CD4-positive, alpha-beta T cell treated with Interleukin-17A for 4 hours (primary cell): ENCODE measurements around the gene ERMN.
A peak's percentile ranks its signal among the peaks of the same experiment; 100 is the strongest.
"Not testable (repeated sequence)": the region's sequence is repeated elsewhere in the genome, so short reads cannot be mapped to it uniquely, and the experiment has no call there.

Experiments
- DNase-seq: peaks from one replicate; pipeline ENCODE4 v3.0.0-alpha.2; 2020; ENCODE audit warnings: mixed read lengths

ERMN gene, protein sequence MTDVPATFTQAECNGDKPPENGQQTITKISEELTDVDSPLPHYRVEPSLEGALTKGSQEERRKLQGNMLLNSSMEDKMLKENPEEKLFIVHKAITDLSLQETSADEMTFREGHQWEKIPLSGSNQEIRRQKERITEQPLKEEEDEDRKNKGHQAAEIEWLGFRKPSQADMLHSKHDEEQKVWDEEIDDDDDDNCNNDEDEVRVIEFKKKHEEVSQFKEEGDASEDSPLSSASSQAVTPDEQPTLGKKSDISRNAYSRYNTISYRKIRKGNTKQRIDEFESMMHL

GRCh38 chr2:157325786-157326185, at the start of gene ERMN:
Gene ERMN, minus strand, starts transcription at chr2:157325824. Its CDS starts 182 bp downstream, at chr2:157325642.
- DNase-seq = no peak

DNA sequence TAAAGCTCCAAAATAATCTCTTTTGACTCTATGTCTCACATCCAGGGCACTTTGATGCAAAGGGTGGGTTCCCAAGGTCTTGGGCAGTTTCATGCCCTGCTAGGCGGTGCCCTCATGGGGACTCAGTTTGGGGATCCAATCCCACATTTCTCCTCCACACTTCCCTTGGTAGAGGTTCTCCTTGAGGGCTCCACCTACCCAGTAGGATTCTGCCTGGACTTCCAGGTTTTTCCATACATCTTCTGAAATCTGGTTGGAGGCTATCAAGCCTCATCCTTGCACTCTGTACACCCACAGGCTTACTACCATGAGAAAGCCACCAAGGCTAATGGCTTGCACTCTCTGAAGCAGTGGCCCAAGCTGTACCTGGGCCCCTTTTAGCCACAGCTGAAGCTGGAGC, 49.8 kb upstream of the ERMN start:
- DNase-seq = no peak

- not testable (repeated sequence) for DNase-seq
These were observed 42.9 kb upstream of the ERMN start for GRCh38 chr2:157368508-157368907.

DNA sequence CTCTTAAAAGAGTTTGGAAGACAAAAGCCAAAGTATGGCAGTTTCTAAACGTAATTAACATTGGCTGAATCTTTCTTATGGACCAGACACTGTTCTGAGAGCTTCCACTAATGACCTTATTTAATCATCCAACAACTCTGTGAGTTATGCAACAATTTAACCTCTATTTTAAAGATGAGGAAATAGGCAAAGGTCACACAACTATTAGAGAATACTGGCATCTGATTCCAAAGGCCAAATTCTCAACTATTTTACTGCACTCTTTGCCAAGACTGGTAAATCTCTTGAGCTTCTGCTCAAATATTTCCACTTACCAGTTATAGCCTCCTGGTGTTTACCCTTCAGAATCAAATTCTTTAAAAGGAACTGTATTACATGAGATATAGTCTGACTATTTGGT, 42.1 kb upstream of the ERMN start:
- no peak for DNase-seq

GRCh38 chr2:157364257-157364974, 38.8 kb upstream of the ERMN start:
- DNase-seq = no peak

- no peak for DNase-seq
These were observed 38.0 kb upstream of the ERMN start for GRCh38 chr2:157363612-157364101.

- DNase-seq = no peak
These were observed 37.0 kb upstream of the ERMN start for GRCh38 chr2:157362627-157363026.

DNA sequence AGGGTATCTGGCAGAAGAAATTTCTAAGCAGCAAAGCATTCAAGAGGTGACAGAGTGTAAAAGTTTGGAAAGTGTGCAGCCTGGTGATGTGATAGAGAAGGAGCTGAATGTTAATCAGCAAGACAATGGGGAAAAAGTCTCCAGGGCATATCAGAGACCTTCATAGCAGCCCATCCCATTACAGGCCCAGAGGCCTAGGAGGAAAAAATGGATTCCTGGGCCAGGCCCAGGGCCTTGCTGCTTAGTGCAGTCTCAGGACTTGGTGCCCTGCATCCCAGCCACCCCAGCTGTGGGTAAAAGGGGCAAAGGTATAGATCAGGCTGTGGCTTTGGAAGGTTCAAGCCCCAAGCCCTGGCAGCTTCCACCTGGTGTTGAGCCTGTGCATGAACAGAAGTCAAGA, 35.9 kb upstream of the ERMN start:
- no peak for DNase-seq

DNA sequence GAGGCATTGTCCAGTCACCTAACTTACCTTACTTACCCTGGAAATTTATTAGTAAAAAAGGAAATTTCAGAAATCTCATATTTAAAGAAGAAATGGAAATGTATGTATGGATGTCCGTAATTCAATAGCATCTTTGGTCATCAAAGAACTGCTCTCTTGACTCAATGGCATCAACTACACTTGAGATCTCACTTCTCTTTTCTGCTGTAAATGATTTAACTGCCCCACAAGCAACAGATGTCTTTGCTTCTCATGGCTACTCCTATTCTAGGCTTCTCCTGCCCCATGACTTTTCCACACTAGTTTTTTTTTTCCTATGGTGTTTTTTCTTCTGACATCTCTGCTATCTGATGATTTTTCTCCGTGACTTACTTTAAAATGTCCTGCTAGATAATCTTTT, 34.0 kb upstream of the ERMN start:
- no peak for DNase-seq

DNA sequence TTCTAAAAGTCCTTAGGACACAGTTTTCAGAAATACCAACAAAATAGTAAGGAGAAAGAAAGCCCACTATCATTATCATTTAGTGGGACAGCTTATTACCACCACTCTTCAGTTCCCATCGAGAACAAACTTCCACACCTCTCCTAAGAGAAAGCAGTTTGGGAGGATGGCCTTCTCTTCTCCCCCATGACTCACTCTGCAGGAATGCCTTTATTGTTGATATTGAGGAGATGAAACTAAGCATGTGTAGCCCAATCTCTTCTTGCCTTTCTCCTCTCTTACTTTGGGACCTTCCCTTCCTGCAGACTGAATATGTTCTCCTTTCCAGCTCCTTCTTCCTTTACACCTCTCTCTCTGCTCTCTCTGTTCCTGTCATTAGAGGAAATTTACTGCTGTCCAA, 30.0 kb upstream of the ERMN start:
- no peak for DNase-seq

DNA sequence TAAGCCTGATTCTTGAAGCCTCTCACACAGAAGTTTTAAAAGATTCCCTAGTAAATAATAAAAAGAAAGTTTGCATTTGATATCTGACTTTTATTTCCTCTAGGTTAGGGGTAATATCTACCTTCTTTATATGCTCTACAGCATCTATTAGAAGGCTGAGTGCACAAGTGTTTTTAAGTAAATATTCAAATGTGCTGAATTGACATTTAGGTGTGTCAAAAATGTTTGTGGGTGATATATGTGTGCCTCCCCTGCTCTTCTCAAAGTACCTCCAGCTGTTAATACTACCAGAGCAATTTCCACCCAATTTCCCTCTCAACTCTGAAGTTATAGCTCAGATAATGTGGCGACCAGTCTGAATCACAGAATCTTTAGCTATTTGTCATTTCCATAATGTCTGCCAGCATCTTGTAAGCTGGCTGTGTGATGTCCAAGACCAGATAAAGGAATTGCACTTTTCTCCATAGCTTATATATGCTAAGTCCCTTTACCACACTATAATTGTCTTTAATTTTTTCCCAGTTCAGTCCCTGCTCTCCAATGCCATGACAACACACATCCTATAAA, 24.4 kb upstream of the ERMN start:
- no peak for DNase-seq

- no peak for DNase-seq
These were observed 22.8 kb upstream of the ERMN start for GRCh38 chr2:157348291-157348921.

DNA sequence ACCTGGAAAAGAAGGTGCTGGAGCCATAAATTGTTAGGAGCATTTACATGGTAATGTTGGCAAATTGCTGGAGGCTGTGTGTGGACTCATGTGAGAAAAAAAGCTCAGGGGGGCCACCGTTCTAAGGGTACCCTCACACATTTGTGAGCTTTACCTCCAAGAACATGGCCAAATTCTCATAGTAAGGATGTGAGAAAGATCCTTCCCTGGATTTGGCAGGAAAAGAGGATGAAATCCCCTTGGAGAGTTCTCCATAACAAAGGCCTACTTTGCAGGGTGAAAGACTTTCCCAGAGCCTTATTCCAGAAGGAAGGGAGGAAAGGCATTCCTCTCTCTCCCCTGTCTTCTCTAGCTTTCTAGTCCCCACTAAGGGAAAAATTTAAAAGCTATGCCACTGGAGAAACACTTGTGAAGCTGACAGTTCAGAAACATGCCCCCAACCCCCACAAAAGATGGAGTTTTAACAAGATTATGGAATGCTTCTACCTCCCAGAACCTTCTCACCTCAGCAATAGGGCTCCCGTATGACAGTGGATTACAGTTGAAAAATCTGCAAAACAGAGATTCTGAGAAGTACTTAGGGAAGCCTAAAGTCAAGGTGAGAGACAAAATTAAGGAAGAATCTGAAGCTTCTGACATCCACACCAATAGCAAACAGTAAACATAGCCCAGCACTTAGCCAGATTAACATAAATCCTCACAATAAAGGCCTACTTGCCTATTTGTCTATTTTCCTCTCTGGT, 20.2 kb upstream of the ERMN start:
- no peak for DNase-seq

DNA sequence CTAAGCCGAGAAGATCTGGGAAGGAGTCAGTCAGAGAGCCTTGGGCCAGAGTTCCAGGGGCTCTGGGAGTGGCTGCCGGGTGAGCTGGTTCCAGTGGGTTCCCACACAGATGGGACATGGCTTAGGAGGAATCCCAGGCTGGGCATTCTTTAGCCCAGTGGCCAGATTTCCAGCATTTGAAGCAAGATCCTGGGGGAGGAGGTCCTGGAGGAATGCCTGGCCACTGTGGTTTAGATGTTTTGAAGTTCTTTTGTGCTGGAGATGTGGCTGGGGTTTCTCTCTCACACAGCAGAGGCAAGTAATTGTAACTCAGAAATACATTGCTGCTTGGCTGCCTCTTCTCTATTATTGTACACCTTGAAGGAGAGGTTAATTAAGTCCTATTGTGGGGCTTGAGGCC, 15.8 kb upstream of the ERMN start:
- not testable (repeated sequence) for DNase-seq

- no peak for DNase-seq
These were observed 14.5 kb upstream of the ERMN start for GRCh38 chr2:157339965-157340655.

DNA sequence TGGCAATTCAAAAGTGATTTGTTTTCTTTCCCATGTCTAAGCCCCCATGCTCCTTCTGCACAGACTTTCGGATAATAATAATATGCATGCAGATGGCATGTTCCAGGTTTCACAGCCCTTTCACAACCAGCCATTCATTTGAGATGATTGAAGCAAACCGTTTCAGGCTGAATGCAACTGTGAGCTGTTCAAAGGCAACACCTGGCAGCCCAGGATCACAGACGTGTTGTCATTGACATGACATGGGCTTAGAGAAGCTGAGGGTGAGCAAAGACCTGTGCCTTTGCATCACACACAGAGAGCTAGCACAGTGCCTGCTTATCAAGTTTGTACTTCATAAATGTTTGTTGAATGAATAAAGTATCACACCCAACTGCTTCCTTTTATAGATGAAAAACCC, 12.4 kb upstream of the ERMN start:
- DNase-seq = peak; percentile 44

DNA sequence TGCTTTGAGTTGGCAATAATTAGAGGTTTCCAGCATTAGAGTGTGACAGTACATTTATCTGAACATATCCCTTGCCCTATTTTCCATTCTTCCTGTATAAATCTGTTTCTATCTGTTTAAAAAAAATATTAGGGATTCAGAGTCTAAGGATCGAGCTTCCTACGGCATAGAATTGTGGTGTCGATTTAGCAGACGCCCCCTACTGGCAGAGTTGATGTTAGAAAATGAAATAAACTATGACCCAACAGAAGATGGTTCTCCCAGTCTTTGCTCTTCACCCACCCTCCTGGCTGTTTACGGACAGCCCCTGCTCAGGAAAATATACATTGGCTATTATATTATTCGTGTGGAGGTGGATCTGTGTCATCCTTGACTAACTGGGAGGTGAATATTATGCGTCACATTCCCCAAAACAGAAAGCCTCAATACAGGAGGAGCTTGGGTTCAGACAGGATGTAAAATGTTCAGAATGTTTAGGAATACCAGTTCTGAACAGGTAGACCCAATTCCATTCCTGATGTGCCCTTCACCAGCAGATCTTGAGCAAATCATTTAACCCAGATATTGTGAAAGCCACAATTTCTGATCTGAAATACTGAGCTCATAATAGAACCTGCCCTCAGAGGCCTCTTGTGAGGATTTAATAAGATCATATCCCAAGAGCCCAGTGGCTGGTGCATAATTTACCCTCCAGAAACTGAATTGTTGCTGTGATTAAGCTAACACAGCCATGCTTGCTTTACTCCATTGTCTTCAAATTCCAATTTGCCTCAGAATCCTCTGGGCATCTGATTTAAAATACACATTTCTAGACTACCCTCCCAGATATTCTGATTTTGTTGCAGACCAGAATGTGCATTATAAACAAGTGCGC, 10.8 kb upstream of the ERMN start:
- DNase-seq = peak; percentile 75

GRCh38 chr2:157334797-157335196, 9.2 kb upstream of the ERMN start:
- no peak for DNase-seq

- DNase-seq = no peak
These were observed 8.7 kb upstream of the ERMN start for GRCh38 chr2:157334335-157334734.

- DNase-seq = no peak
These were observed 7.9 kb upstream of the ERMN start for GRCh38 chr2:157333304-157334047.
